ENCODE results near the gene PLA2G2C. TPM values are rescaled to one million over a fixed set of nuclear protein-coding genes. Genes with fewer than 3 reads are reported as not detected.

Gene PLA2G2C
- total and polyA plus RNA-seq, 2 of the 8 experiments (the other 6 are each of a cell fraction or from before 2014, with no cell fraction given) = not detected

GRCh38 chr1:20183035-20183434 is 3.3 kb downstream of the PLA2G2C start:
- Histone ChIP-seq H2BK15ac (ENCODE audit: low read length) (0 out of 2 replicates have a peak overlapping the region, but pooled peaks have one; percentile 5), H3K27ac (ENCODE audit: low read depth, low read length) (no peak overlapping the region), H4K20me1 (replicated peaks in 1 of 2; ENCODE audit: control insufficient read depth in 1 of 2, insufficient read depth in 2 of 2, low read length in 2 of 2) (no peaks in the 10 kb centered on the region), H3K9me3 (ENCODE audit: insufficient read depth in 2 of 2, low read depth in 1 of 2, low read length in 1 of 2) (peaks cover 0 to 4% of the 10 kb centered on the region in 2 experiments; a peak in 1 of 4 replicates), H2AFZ (ENCODE audit: low read length) (no peak overlapping the region), H2BK120ac (replicated peaks; ENCODE audit: low read depth, low read length) (no peak overlapping the region), H3K36me3 (ENCODE audit: control insufficient read depth in 2 of 4, insufficient read depth in 4 of 4, low read length in 3 of 4) (no peaks in the 10 kb centered on the region), H3K9ac (replicated peaks in 1 of 4; ENCODE audit: extremely low read depth in 1 of 4, low read depth in 3 of 4, low read length in 3 of 4) (no peak overlapping the region), H3K79me2 (ENCODE audit: control insufficient read depth in 1 of 2, insufficient read depth in 2 of 2, low read length in 2 of 2) (no peaks in the 10 kb centered on the region; a peak in 1 of 4 replicates), H4K8ac (ENCODE audit: extremely low read depth, insufficient read depth, low read length) (no peak overlapping the region), H3K4me2 (ENCODE audit: insufficient read depth in 1 of 2, low read depth in 2 of 2, low read length in 2 of 2) (no peak overlapping the region), H3K18ac (ENCODE audit: extremely low read depth, low read length) (no peak overlapping the region), H3K27me3 (replicated peaks in 1 of 4; ENCODE audit: control insufficient read depth in 3 of 4, extremely low read depth in 1 of 4, insufficient read depth in 3 of 4, low read length in 3 of 4) (peaks cover 0 to 14% (median 11%) of the 10 kb centered on the region in 4 experiments; a peak in 5 of 7 replicates), H3K4me3 (ENCODE audit: extremely low read depth in 1 of 4, insufficient read depth in 2 of 4, low read depth in 3 of 4, low read length in 4 of 4) (no peak overlapping the region), H3K23me2 (ENCODE audit: low read depth, low read length) (peaks cover 4% of the 10 kb centered on the region; the same call in 1 of the 2 replicates), H2AK5ac (ENCODE audit: low read depth, low read length) (no peak overlapping the region), H3K4me1 (replicated peaks in 1 of 4; ENCODE audit: control insufficient read depth in 3 of 4, insufficient read depth in 4 of 4, low read length in 3 of 4) (peaks cover 6 to 10% (median 8%) of the 10 kb centered on the region in 4 experiments; a peak in 4 of 7 replicates), H4K5ac (ENCODE audit: insufficient read length, low read depth, low read length) (no peak overlapping the region), H3K14ac (ENCODE audit: insufficient read length) (no peak overlapping the region), H2BK20ac (ENCODE audit: low read length) (no peak overlapping the region), H2BK12ac (ENCODE audit: low read depth, low read length) (no peak overlapping the region), H2BK5ac (ENCODE audit: low read depth, low read length) (no peak overlapping the region), H3K23ac (ENCODE audit: insufficient read length) (no peak overlapping the region), H3K56ac (replicated peaks; ENCODE audit: insufficient read length, low read depth, low read length) (no peak overlapping the region), H3K79me1 (ENCODE audit: low read depth, low read length) (0 out of 2 replicates have a peak, but pooled peaks cover 3% of the 10 kb centered on the region), H3K4ac (replicated peaks; ENCODE audit: insufficient read length, low read depth, low read length) (no peak overlapping the region), H4K91ac (replicated peaks; ENCODE audit: insufficient read length, low read length) (no peak overlapping the region)
- CTCF ChIA-PET (ENCODE audit: partially characterized antibody) = interaction anchor here (0.8 to 8.3 kb wide), 7 partner anchors 10 to 279 kb away, joined by 3 to 90 read pairs (median 3); no protein-coding TSS in a partner anchor
- POLR2A ChIA-PET (ENCODE audit: partially characterized antibody) = interaction anchor here (1.2 kb wide), 1 partner anchor 12 kb away, joined by 3 read pairs; no protein-coding TSS in a partner anchor
- DNase-seq (ENCODE audit: low read depth in 1 of 2, low spot score in 2 of 2) = no peak
- no peak for FAIRE-seq
- 87% methylated on average over 10 of the region's 10 CpGs; no CpG with 5 or more reads in 1 of the 2 experiments for WGBS, 2 experiments (ENCODE audit: extremely low coverage in 1 of 2, insufficient coverage in 1 of 2, insufficient read length in 1 of 2, insufficient replicate concordance in 2 of 2, low coverage in 1 of 2, low lambda C conversion rate in 2 of 2, missing lambda C conversion rate in 1 of 2)
- no peak for TF ChIP-seq EP300 (IDR thresholded peaks at IDR 0.05; ENCODE audit: borderline replicate concordance in 1 of 2, low read depth in 2 of 2, low read length in 2 of 2)
- no peak for TF ChIP-seq SIX5 (IDR thresholded peaks at IDR 0.05; ENCODE audit: low read depth, low read length)
- TF ChIP-seq RBBP5 (IDR thresholded peaks at IDR 0.05; ENCODE audit: borderline replicate concordance, low read depth, low read length) = no peak
- TF ChIP-seq SP4 (IDR thresholded peaks at IDR 0.05; ENCODE audit: low read length) = no peak

Data from H1 (cell line).